Measurements from ENCODE around the gene UNK. TPM values are rescaled to one million over a fixed set of nuclear protein-coding genes. Genes with fewer than 3 reads are reported as not detected.

The UNK gene
- total and polyA plus RNA-seq, 2 of the 13 experiments (the other 11 are each of a cell fraction or from before 2014, with no cell fraction given), result 31.6 to 33.0 TPM

GRCh38 chr17:75753514-75754377 is 30.9 kb upstream of the UNK start (continued):
- TF ChIP-seq THAP7 (CRISPR knock-in tag; IDR thresholded peaks at IDR 0.05), result no peak; the same call in 1 of the 2 replicates
- peak; percentile 60; the same call in 1 of the 2 replicates for TF ChIP-seq ZNF468 (CRISPR knock-in tag; IDR thresholded peaks at IDR 0.05)
- TF ChIP-seq ZNF276 (CRISPR knock-in tag; IDR thresholded peaks at IDR 0.05; ENCODE audit: low read depth), result peak; percentile 79; the same call in 1 of the 2 replicates
- TF ChIP-seq ZNF749 (CRISPR knock-in tag; IDR thresholded peaks at IDR 0.05; ENCODE audit: borderline replicate concordance), result peak; percentile 96
- peak; percentile 82 for TF ChIP-seq ZNF740 (CRISPR knock-in tag; IDR thresholded peaks at IDR 0.05)
- TF ChIP-seq HHEX (CRISPR knock-in tag; IDR thresholded peaks at IDR 0.05), result no peak
- TF ChIP-seq ZBTB7B (CRISPR knock-in tag; IDR thresholded peaks at IDR 0.05), result peak; percentile 57; the same call in 1 of the 2 replicates
- no peak for TF ChIP-seq ZNF282 (IDR thresholded peaks at IDR 0.05; ENCODE audit: partially characterized antibody)
- no peak for TF ChIP-seq ZNF605 (CRISPR knock-in tag; IDR thresholded peaks at IDR 0.05)
- TF ChIP-seq ZNF660 (CRISPR knock-in tag; IDR thresholded peaks at IDR 0.05; ENCODE audit: borderline replicate concordance, low read depth), result no peak
- no peak for TF ChIP-seq TBP (CRISPR knock-in tag; IDR thresholded peaks at IDR 0.05)
- TF ChIP-seq ZNF878 (CRISPR knock-in tag; IDR thresholded peaks at IDR 0.05), result no peak; the same call in 1 of the 2 replicates
- TF ChIP-seq BHLHE40 (IDR thresholded peaks at IDR 0.05; ENCODE audit: low read length), result peak; percentile 90
- TF ChIP-seq ZNF607 (CRISPR knock-in tag; IDR thresholded peaks at IDR 0.05; ENCODE audit: borderline replicate concordance), result peak; percentile 90
- TF ChIP-seq SP5 (CRISPR knock-in tag; IDR thresholded peaks at IDR 0.05; ENCODE audit: borderline replicate concordance, low read depth), result peak; percentile 71
- TF ChIP-seq SOX6 (IDR thresholded peaks at IDR 0.05), result no peak
- peak; percentile 16; the same call in 1 of the 2 replicates for TF ChIP-seq SOX6 (CRISPR knock-in tag; IDR thresholded peaks at IDR 0.05)
- TF ChIP-seq THRA (CRISPR knock-in tag; IDR thresholded peaks at IDR 0.05; ENCODE audit: borderline replicate concordance), result peak; percentile 72
- TF ChIP-seq MLX (CRISPR knock-in tag; IDR thresholded peaks at IDR 0.05), result peak; percentile 57; the same call in 1 of the 2 replicates
- no peak for TF ChIP-seq ZSCAN22 (CRISPR knock-in tag; IDR thresholded peaks at IDR 0.05)
- TF ChIP-seq NR2F6 (IDR thresholded peaks at IDR 0.05), result no peak
- TF ChIP-seq NR2F6 (CRISPR knock-in tag; IDR thresholded peaks at IDR 0.05), result peak; percentile 48; the same call in 1 of the 2 replicates
- TF ChIP-seq SAFB2 (CRISPR knock-in tag; IDR thresholded peaks at IDR 0.05; ENCODE audit: borderline replicate concordance, low read depth), result peak; percentile 54; the same call in 1 of the 2 replicates
- TF ChIP-seq E2F5 (CRISPR knock-in tag; conservative IDR thresholded peaks at IDR 0.05), result peak; percentile 51; the same call in 1 of the 2 replicates
- TF ChIP-seq PHF21A (CRISPR knock-in tag; IDR thresholded peaks at IDR 0.05), result peak; percentile 37; the same call in 1 of the 2 replicates

Measured in HepG2 (cell line).